Activated gamma-delta T cell (primary cell): Measurements from ENCODE around the gene CUEDC1.

ENCODE experiments used
- DNase-seq: peaks from one replicate; lab custom pipeline; 2025; lab: John Stamatoyannopoulos, UW

Gene CUEDC1

DNA sequence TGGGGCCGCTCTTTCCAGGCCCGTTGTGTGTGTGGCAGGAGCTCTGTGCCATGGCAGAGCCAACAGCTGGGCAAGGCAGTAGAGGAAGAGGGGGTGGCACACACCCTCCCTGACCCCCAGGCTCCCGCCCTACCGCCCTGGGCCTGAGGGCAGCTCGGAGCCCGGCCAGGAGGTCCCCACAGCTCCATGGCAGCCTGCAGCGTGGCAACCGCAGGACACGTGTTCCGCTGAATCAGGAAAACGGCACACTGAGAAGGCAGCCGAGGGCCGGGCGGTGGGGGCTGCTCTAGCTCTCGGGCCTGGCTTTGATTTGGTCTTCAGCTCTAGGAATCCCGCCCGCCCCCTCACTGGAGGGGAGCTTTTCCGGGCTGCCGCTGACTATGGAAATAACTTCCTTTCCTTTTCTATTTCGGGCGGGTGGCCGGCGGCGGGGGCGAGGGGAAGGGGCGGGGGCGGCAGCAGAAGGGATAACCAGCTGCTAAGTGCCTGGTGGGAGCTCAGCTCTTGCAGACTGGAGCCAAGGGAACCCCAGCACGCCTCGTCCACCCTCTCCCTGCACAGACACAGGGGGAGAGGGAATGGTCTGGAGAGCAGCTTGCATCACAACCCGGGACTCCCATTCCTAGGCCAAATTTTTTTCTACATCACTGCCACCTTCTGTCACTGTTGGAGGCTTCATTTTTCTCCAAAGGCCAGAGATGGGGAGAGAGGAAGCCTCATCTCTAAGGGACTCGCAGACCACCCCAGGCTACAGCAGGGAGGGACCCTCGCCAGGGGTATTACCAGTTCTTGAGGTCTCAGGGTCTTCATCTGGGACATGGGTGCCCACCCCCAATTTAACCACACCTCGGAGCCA lies 80.5 kb downstream of the CUEDC1 start:
- DNase-seq, result no peak

DNA sequence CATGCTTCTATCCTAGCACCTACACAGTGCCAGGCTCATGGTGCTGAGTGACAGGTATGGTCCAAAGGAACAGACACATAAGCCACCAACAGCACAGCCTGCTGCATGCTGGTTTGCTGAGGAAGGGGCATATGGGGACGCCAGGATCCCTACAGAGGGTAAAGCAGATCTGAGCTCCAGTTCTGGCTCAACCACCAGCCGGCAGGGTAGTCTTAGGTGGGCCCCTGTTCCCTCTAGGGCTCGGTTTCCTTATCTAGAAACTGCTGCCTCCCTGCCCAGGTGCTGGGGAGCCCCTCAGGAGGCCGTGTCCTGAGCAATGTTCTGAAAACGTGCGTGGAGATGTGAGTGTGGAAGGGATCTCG lies 81.2 kb downstream of the CUEDC1 start:
- no peak for DNase-seq

DNA sequence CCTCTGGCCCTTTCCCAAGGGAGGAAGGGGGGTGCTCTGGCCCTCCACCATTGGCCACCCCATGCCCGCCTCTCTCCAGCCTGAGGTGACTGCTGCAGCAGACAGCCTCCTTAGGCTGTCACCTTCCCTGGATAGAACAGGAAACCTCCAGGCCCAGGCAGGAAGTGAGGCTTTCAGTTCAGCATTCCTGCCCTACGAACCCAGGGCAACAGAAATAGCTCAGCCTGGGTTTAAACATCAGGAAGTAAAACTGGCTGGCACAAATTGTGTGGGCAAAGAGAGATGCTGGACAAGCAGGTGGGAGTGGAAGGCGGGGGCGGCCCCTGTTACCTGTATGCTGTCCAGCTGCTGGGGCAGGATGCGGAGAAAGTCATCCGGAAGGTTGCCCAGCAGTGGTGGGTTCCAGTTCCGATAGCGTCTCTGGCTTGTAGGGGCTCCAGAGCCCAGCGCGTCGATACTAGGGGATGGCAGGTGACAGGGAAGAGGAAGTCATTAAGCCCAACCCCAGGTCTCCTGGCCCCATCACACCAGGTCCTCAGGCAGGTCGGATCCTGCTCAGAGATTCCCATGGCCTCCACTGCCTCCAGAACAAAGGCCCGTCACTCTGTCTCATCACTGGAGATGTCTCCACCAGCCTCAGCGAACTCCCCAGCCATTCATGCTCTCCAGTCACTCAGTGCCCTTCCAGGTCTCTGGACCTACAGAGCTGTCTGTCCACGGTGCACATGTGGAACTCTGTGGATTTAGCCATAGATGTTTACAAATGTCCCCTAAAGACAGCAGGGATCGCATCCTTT lies 81.8 kb downstream of the CUEDC1 start:
- no peak for DNase-seq

DNA sequence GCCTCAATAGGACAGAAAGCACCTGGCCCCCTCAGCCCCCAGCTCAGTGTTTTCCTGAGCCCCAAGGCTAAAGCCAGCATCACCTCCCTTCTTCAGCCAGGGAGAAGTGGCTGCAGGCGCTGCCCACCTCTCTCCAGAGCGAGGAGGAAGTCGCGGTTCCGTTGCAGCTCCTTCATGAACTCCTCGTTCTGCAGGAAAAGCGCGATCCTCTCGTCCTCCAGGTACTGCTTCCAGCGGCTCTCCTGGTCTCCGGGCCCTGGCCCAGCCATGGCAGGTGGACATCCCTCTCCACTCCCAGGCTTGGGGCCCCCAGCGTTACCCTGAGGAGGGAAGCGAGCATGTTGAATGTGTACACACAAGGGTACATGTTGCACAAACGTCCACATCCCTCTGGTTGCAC lies 82.7 kb downstream of the CUEDC1 start:
- DNase-seq, result no peak

DNA sequence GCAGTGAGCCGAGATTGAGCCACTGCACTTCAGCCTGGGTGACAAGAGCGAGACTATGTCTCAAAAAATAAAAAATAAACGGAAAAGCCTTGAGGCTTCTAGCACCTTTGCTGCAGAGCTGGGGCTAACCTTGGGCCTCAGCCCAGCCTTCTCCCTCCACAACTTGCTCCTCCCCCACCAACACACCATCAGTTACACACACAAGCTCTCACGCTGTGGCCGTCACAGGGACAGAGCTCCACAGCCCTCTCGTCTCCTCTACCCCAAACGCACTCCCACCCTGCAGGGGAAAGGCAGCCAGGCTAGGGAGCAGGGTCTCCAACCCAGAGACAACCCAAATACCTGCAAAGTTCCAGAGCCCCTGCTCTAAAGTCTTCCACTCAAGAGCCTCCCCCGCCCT lies 83.3 kb downstream of the CUEDC1 start:
- no peak for DNase-seq

DNA sequence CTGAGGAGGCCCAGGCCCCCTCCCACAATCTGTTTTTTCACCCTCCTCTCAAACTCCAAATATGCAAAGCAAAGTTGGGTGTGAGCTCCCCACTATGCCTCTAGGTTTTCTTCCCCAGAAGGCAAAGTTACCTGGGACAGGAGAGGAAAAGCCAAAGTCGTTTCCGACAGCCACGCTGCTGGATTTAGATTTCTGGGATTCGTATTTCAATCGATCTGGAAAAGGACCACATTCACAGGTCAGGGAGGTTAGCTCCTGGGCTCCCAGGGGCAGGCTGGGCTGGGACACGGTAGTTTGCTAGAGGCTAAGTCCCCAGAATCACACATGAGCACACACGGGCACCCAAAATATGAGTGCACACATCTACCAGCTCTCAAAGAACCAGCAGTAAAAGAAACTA lies 84.1 kb downstream of the CUEDC1 start:
- DNase-seq, result no peak

GRCh38 chr17:57870283-57870635 lies 85.0 kb downstream of the CUEDC1 start:
- no peak for DNase-seq

DNA sequence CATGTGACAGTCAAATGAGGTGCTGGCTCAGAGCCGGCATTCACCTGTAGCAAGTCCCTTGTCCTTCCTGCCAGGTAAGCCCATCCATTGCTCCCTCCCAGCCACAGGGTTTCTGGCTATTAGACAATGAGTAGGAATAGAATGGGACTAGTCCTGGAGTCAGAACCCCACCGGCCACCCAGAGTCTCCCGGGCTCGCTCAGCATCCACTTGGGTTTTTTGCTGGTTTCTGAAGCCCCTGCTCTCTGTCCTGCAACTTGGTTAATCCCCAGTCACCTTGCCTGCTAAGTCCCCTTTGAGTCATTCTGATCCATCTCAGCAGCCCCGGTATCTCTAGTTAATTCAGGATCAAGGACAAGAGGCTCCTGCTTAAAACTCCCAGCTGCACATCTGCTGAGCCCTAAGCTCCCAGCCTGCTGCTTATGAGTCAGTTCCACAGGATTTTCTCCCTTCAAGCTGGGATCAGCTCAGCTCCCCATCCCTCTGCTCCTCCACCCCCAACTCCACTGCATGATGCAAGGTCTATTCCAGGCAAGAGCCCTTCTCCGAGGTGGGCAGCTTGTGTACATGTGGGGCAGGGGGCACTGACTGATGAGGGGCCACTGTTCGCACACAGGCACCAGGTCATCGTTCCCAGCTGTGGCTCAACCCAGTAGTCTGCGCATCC lies 85.5 kb downstream of the CUEDC1 start:
- DNase-seq, result no peak

- no peak for DNase-seq
Observed at GRCh38 chr17:57868910-57869616, 86.1 kb downstream of the CUEDC1 start.

- DNase-seq, result no peak
Observed at GRCh38 chr17:57868007-57868909, 87.0 kb downstream of the CUEDC1 start.

GRCh38 chr17:57867126-57867525 lies 88.1 kb downstream of the CUEDC1 start:
- no peak for DNase-seq

DNA sequence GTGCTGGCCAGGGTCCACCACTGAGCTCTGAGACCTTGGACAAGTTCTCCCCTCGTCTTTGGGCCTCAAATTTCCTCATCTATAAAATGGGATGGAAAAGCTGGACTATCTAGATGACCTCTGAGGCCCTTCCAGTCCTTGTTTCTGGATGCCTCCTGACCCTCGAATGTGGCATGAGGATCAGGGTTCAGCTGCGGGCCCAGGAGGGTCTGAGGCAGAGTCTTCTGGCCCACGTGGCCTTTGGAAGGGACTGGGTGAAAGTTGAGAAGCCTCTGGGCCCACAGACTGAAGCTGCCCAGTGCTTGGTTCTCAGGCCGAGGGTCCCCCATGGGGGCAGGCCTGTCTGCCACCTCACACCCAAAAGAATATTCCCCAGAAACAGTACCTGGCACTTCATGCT lies 88.5 kb downstream of the CUEDC1 start:
- DNase-seq, result no peak

DNA sequence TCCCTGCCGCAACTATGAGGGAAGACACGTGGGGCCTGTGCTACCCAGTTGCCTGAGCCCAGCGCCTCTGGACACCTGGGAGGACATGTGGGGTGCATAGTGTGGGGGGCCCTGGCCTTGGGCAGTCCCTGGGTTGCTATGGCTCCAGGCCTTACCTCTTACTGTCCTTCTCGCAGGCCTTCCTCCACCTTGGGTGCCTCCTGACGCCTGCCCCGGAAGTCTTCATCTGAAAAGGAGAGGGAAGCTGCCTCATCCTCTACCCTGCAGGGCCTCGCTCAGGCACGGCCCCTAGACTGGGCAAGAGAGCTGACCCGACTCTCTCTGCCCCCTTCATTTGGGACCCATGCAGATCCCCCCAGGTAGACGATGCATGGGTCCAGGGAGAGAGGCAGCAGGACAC lies 88.9 kb downstream of the CUEDC1 start:
- DNase-seq, result no peak

GRCh38 chr17:57864273-57864672 lies 90.9 kb downstream of the CUEDC1 start:
- no peak for DNase-seq

GRCh38 chr17:57862694-57863667 lies 92.2 kb downstream of the CUEDC1 start:
- no peak for DNase-seq

GRCh38 chr17:57861790-57862693 lies 93.2 kb downstream of the CUEDC1 start:
- no peak for DNase-seq

- no peak for DNase-seq
Observed at GRCh38 chr17:57861000-57861789, 94.0 kb downstream of the CUEDC1 start.

GRCh38 chr17:57860414-57860999 lies 94.7 kb downstream of the CUEDC1 start:
- no peak for DNase-seq
